ENCODE results near the gene GFRA4. TPM values are rescaled to one million over a fixed set of nuclear protein-coding genes. Genes with fewer than 3 reads are reported as not detected.
A peak's percentile ranks its signal among the peaks of the same experiment; 100 is the strongest.

GFRA4 gene
- total RNA-seq, 1 donor from 2014 or later = not detected

DNA sequence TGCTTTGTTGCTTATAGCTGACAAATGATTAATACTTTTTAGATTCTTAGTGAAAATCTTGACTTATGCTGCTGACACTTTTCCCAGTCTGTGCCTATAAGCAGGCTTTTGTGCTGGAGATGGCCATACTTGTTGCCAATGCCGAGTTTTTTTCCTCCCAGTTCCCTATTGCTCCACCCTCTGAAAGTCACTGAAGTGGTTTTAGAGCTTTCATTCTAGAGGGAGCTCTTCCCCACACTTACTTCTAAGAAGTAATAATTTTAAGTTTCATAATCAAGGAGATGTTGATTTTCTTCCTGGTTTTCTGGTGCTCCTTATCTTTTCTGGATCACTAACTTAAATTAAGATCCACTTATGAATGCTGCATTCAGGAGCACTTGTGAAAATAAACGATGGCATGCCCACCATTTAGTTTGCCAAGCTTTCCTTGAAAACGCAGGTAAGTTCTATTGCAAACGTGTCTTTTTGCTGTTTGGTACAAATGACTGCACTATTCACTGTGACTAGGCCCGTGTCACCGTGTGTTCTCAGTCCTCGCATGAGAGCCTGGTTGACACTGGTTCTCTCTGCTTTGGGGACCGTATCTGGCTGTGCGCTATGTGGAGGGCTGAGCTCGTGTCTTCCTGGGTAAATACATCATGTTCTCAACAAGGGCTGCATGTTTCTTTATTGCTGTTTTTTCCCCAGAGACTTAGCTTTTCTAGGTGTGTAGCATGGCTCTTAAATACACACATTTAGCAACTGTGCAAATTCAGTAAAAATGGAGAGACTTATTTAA lies 50.2 kb downstream of the GFRA4 start:
- H3K4me3 Mint-ChIP-seq (ENCODE audit: unreplicated experiment) = no peak overlapping the region
- H3K36me3 Mint-ChIP-seq (ENCODE audit: low read depth) = peaks cover 15% of the 10 kb centered on the region
- peaks cover 18% of the 10 kb centered on the region for H3K4me1 Mint-ChIP-seq (ENCODE audit: low read depth)
- no peaks in the 10 kb centered on the region for H3K9me3 Mint-ChIP-seq (ENCODE audit: low read depth)
- peak overlapping the region; percentile 18 for H3K27ac Mint-ChIP-seq (ENCODE audit: unreplicated experiment)
- TF ChIP-seq, protein P1, sequence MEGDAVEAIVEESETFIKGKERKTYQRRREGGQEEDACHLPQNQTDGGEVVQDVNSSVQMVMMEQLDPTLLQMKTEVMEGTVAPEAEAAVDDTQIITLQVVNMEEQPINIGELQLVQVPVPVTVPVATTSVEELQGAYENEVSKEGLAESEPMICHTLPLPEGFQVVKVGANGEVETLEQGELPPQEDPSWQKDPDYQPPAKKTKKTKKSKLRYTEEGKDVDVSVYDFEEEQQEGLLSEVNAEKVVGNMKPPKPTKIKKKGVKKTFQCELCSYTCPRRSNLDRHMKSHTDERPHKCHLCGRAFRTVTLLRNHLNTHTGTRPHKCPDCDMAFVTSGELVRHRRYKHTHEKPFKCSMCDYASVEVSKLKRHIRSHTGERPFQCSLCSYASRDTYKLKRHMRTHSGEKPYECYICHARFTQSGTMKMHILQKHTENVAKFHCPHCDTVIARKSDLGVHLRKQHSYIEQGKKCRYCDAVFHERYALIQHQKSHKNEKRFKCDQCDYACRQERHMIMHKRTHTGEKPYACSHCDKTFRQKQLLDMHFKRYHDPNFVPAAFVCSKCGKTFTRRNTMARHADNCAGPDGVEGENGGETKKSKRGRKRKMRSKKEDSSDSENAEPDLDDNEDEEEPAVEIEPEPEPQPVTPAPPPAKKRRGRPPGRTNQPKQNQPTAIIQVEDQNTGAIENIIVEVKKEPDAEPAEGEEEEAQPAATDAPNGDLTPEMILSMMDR (IDR thresholded peaks at IDR 0.05) = peak; percentile 13
- H3K27me3 Mint-ChIP-seq (ENCODE audit: low read depth) = no peaks in the 10 kb centered on the region
- DNase-seq (ENCODE audit: low spot score) = no peak

DNA sequence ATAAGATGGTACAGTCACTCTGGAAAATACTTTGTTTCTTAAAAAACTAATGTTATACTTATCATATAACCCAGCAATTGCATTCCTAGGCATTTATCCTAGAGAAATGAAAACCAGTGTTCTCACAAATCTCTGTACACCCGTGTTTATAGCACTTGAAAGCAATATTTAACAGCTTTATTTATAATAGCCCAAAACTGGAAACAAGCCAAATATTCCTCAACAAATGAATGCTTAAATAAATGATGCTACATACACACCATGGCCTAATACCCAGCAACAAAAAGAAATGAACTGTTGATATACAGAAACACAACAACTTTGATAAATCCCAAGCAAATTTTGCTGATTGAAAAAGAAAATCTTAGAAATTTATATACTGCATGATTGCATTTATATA lies 51.3 kb downstream of the GFRA4 start:
- Mint-ChIP-seq H3K36me3 (ENCODE audit: low read depth) (peaks cover 15% of the 10 kb centered on the region), H3K4me3 (ENCODE audit: unreplicated experiment) (no peak overlapping the region), H3K9me3 (ENCODE audit: low read depth) (no peaks in the 10 kb centered on the region), H3K4me1 (ENCODE audit: low read depth) (peaks cover 18% of the 10 kb centered on the region), H3K27me3 (ENCODE audit: low read depth) (no peaks in the 10 kb centered on the region), H3K27ac (ENCODE audit: unreplicated experiment) (no peak overlapping the region)
- no peak for DNase-seq (ENCODE audit: low spot score)
- TF ChIP-seq, protein P1 (IDR thresholded peaks at IDR 0.05) = no peak

Other genes starting within 250 kb of the GFRA4 start
- gene ATRN, start 192.4 kb downstream of the GFRA4 start, total RNA-seq = 52.0 to 55.1 TPM (median 52.8 TPM) in 3 replicates
- 4.1 to 13.1 TPM (median 12.2 TPM) in 3 replicates for gene ADAM33, start 18.6 kb upstream of the GFRA4 start, total RNA-seq
- gene SIGLEC1, start 49.2 kb upstream of the GFRA4 start, total RNA-seq = 0.08 TPM in 1 of 3 replicates, not detected in the others
- 0.10 to 0.26 TPM in 2 of 3 replicates, not detected in the other for gene HSPA12B, start 69.3 kb upstream of the GFRA4 start, total RNA-seq
- 23.5 to 30.4 TPM (median 26.7 TPM) in 3 replicates for gene ADISSP, start 104.4 kb upstream of the GFRA4 start, total RNA-seq
- 0.12 to 0.60 TPM in 2 of 3 replicates, not detected in the other for gene SPEF1, start 118.0 kb upstream of the GFRA4 start, total RNA-seq
- 91.1 to 94.9 TPM (median 92.1 TPM) in 3 replicates for gene CENPB, start 123.3 kb upstream of the GFRA4 start, total RNA-seq
- gene CDC25B, start 132.9 kb upstream of the GFRA4 start, total RNA-seq = 48.7 to 60.1 TPM (median 57.8 TPM) in 3 replicates
- 17.9 to 24.5 TPM (median 20.1 TPM) in 3 replicates for gene AP5S1, start 157.1 kb upstream of the GFRA4 start, total RNA-seq
- gene MAVS, start 183.4 kb upstream of the GFRA4 start, total RNA-seq = 37.9 to 41.6 TPM (median 38.8 TPM) in 3 replicates
- gene PANK2, start 226.0 kb upstream of the GFRA4 start, total RNA-seq = 38.2 to 45.3 TPM (median 39.7 TPM) in 3 replicates

All from chondrocyte (in vitro differentiated cells).